T-cell (primary cell): ENCODE results near the gene ADARB2. TPM values are rescaled to one million over a fixed set of nuclear protein-coding genes. Genes with fewer than 3 reads are reported as not detected.

ENCODE experiments used
- ATAC-seq, 4 experiments: fragments of 200-7000 bp in 3 of 4; fragments of 150-1000 bp in 1 of 4; cut with Tn5 transposase; replicated peaks in 1 of 4; 1 replicate in 3 of 4; 2 replicates in 1 of 4; pipeline ENCODE4 v1.10.0; 2021; ENCODE audit warnings: moderate library complexity in 3 of 4, mild to moderate bottlenecking in 2 of 4, moderate number of reproducible peaks in 1 of 4
- CTCF ChIA-PET, 2 donors: fragments of 300-600 bp; sonication (Branson Sonifier 250); formaldehyde crosslinking; loops; one replicate each; lab custom pipeline; 2022; ENCODE audit warnings: antibody characterized with exemption in 2 of 2; lab: Charles Lee
- POLR2A ChIA-PET, 2 donors: fragments of 300-600 bp; sonication (Branson Sonifier 250); formaldehyde crosslinking; loops; one replicate each; lab custom pipeline; 2022; ENCODE audit warnings: antibody characterized with exemption in 2 of 2; lab: Charles Lee
- DNase-seq, 35 experiments: peaks; one replicate each; pipeline versions ENCODE4 v3.0.0 to v3.0.0-alpha.2; 2013 to 2023
- H3K27ac ChIP-seq: one replicate; pipeline ENCODE4 v1.5.1; 2013; ENCODE audit warnings: low read length
- H3K27me3 ChIP-seq, 2 experiments: replicated peaks in 1 of 2; 1 replicate in 1 of 2; 2 replicates in 1 of 2; pipeline versions ENCODE4 v1.6.1 to v1.7.0; 2013; ENCODE audit warnings: low read length in 1 of 2, mixed read lengths in 1 of 2; ENCODE audit not compliant: control insufficient read depth in 2 of 2, insufficient read depth in 2 of 2; ENCODE audit errors: extremely low read depth in 1 of 2
- H3K36me3 ChIP-seq, 2 donors: 1 replicate in 1 of 2; 2 replicates in 1 of 2; pipeline versions ENCODE4 v1.6.1 to v1.7.0; 2013; ENCODE audit warnings: low read length in 1 of 2; ENCODE audit not compliant: control insufficient read depth in 2 of 2, insufficient read depth in 1 of 2; ENCODE audit errors: extremely low read depth in 1 of 2
- H3K4me1 ChIP-seq, 2 experiments: 1 replicate in 1 of 2; 2 replicates in 1 of 2; pipeline versions ENCODE4 v1.6.1 to v1.7.0; 2013; ENCODE audit warnings: low read length in 2 of 2, mixed read lengths in 1 of 2; ENCODE audit not compliant: insufficient read depth in 2 of 2, control insufficient read depth in 1 of 2; ENCODE audit errors: extremely low read depth in 1 of 2
- H3K4me3 ChIP-seq, 2 donors: 1 replicate in 1 of 2; 2 replicates in 1 of 2; pipeline versions ENCODE4 v1.5.1 to v1.7.0; 2013; ENCODE audit warnings: mild to moderate bottlenecking in 2 of 2, low read length in 1 of 2, moderate library complexity in 1 of 2; ENCODE audit not compliant: control insufficient read depth in 1 of 2; ENCODE audit errors: extremely low read depth in 1 of 2
- H3K9me3 ChIP-seq: 2 replicates; pipeline ENCODE4 v1.7.0; 2013
- H3K27ac Mint-ChIP-seq, 2 donors: one replicate each; pipeline ENCODE4 v1.8.0; 2020 to 2021; ENCODE audit warnings: mild to moderate bottlenecking in 2 of 2, mixed read lengths in 2 of 2
- H3K27me3 Mint-ChIP-seq, 2 donors: one replicate each; pipeline ENCODE4 v1.8.0; 2021 to 2022; ENCODE audit warnings: mixed read lengths in 2 of 2
- H3K36me3 Mint-ChIP-seq: one replicate; pipeline ENCODE4 v1.8.0; 2021; ENCODE audit warnings: mixed read lengths
- H3K4me1 Mint-ChIP-seq, 3 donors: one replicate each; pipeline ENCODE4 v1.8.0; 2020 to 2022; ENCODE audit warnings: mixed read lengths in 3 of 3, mild to moderate bottlenecking in 1 of 3
- H3K4me3 Mint-ChIP-seq, 3 donors: one replicate each; pipeline ENCODE4 v1.8.0; 2020 to 2022; ENCODE audit warnings: mild to moderate bottlenecking in 3 of 3, mixed read lengths in 3 of 3, moderate library complexity in 3 of 3
- H3K9me3 Mint-ChIP-seq, 3 donors: one replicate each; pipeline ENCODE4 v1.8.0; 2020 to 2022; ENCODE audit warnings: mixed read lengths in 3 of 3
- WGBS: methylation state at CpG from one replicate; pipeline ENCODE4 v1.1.5; 2013; ENCODE audit warnings: missing lambda C conversion rate; ENCODE audit not compliant: insufficient coverage; 5-methylcytosine and 5-hydroxymethylcytosine counted together
- total RNA-seq, 35 experiments: library from RNA in 6 of 35; stranded (reverse) in 6 of 35; fragments of 120-200 nt in 1 of 35; gene quantifications; one replicate each; pipeline versions ENCODE4 v1.2.1 to v1.2.4 and lab custom pipeline; 2013 to 2026

ADARB2 gene
- total RNA-seq, 5 donors from 2014 or later (not counting 1 experiment from before 2014, with no cell fraction given): 0.07 to 4.0 (median 0.41) TPM

GRCh38 chr10:1403508-1404322 is 333.6 kb downstream of the ADARB2 start:
- no peak overlapping the region for H3K4me3 Mint-ChIP-seq

GRCh38 chr10:1402816-1403507 is 334.4 kb downstream of the ADARB2 start:
- CTCF ChIA-PET: no interaction called here
- Mint-ChIP-seq H3K4me3 (no peak overlapping the region), H3K9me3 (no peaks in the 10 kb centered on the region), H3K4me1 (no peaks in the 10 kb centered on the region), H3K36me3 (no peaks in the 10 kb centered on the region), H3K27ac (no peak overlapping the region), H3K27me3 (peaks cover 8 to 23% of the 10 kb centered on the region in 2 donors)
- H3K36me3 ChIP-seq: no peaks in the 10 kb centered on the region
- no peak overlapping the region for H3K4me3 ChIP-seq
- POLR2A ChIA-PET: no interaction called here
- ATAC-seq: no peak
- no peak for DNase-seq
- H3K27ac ChIP-seq: no peak overlapping the region
- H3K9me3 ChIP-seq: no peaks in the 10 kb centered on the region
- peaks cover 0 to 36% of the 10 kb centered on the region in 2 experiments for H3K27me3 ChIP-seq
- 88% methylated on average over 24 of the region's 27 CpGs for WGBS
- H3K4me1 ChIP-seq: no peaks in the 10 kb centered on the region

More at GRCh38 chr10:1403508-1404322, 333.6 kb downstream of the ADARB2 start:
- H3K9me3 ChIP-seq: no peaks in the 10 kb centered on the region
- no peaks in the 10 kb centered on the region for H3K36me3 ChIP-seq
- no peak overlapping the region for H3K27ac ChIP-seq
- H3K4me3 ChIP-seq: no peak overlapping the region
- no peaks in the 10 kb centered on the region for H3K4me1 ChIP-seq
- CTCF ChIA-PET: no interaction called here
- H3K27me3 Mint-ChIP-seq: peaks cover 8 to 20% of the 10 kb centered on the region in 2 donors
- 64% methylated on average over 17 of the region's 18 CpGs for WGBS
- peaks cover 0 to 37% of the 10 kb centered on the region in 2 experiments for H3K27me3 ChIP-seq
- H3K9me3 Mint-ChIP-seq: no peaks in the 10 kb centered on the region
- no peak overlapping the region for H3K27ac Mint-ChIP-seq
- POLR2A ChIA-PET: no interaction called here
- H3K36me3 Mint-ChIP-seq: no peaks in the 10 kb centered on the region
- DNase-seq: no peak
- H3K4me1 Mint-ChIP-seq: no peaks in the 10 kb centered on the region
- no peak for ATAC-seq

- Mint-ChIP-seq H3K36me3 (no peaks in the 10 kb centered on the region), H3K27ac (no peak overlapping the region), H3K9me3 (no peaks in the 10 kb centered on the region), H3K4me1 (no peaks in the 10 kb centered on the region), H3K27me3 (peaks cover 8 to 23% of the 10 kb centered on the region in 2 donors), H3K4me3 (no peak overlapping the region)
- Histone ChIP-seq H3K36me3 (no peaks in the 10 kb centered on the region), H3K4me3 (no peak overlapping the region), H3K27me3 (peaks cover 0 to 32% of the 10 kb centered on the region in 2 experiments), H3K4me1 (no peaks in the 10 kb centered on the region), H3K9me3 (no peaks in the 10 kb centered on the region), H3K27ac (no peak overlapping the region)
- POLR2A ChIA-PET: no interaction called here
- CTCF ChIA-PET: no interaction called here
- no peak for DNase-seq
- 82% methylated on average over 18 of the region's 25 CpGs for WGBS
- ATAC-seq: no peak
These were observed 335.1 kb downstream of the ADARB2 start for GRCh38 chr10:1402016-1402770.

- H3K36me3 ChIP-seq: no peaks in the 10 kb centered on the region
- peaks cover 0 to 25% of the 10 kb centered on the region in 2 experiments for H3K27me3 ChIP-seq
- no peaks in the 10 kb centered on the region for H3K4me1 ChIP-seq
- H3K27ac ChIP-seq: no peak overlapping the region
- DNase-seq: no peak
- no peaks in the 10 kb centered on the region for H3K4me1 Mint-ChIP-seq
- H3K9me3 Mint-ChIP-seq: no peaks in the 10 kb centered on the region
- H3K36me3 Mint-ChIP-seq: no peaks in the 10 kb centered on the region
- ChIA-PET CTCF (no interaction called here), POLR2A (no interaction called here)
- H3K4me3 ChIP-seq: no peak overlapping the region
- H3K27me3 Mint-ChIP-seq: peaks cover 8 to 23% of the 10 kb centered on the region in 2 donors
- ATAC-seq: no peak
- WGBS: 86% methylated on average over 28 of the region's 35 CpGs
- no peak overlapping the region for H3K27ac Mint-ChIP-seq
- no peak overlapping the region for H3K4me3 Mint-ChIP-seq
- H3K9me3 ChIP-seq: no peaks in the 10 kb centered on the region
These were observed 336.0 kb downstream of the ADARB2 start for GRCh38 chr10:1401071-1401965.

- DNase-seq: no peak
- no peak for ATAC-seq
- no peak overlapping the region for H3K27ac Mint-ChIP-seq
These were observed 336.9 kb downstream of the ADARB2 start for GRCh38 chr10:1400101-1401070.

More at GRCh38 chr10:1400101-1401070, 336.9 kb downstream of the ADARB2 start:
- peaks cover 0 to 22% of the 10 kb centered on the region in 2 experiments for H3K27me3 ChIP-seq
- H3K27ac ChIP-seq: no peak overlapping the region
- no peaks in the 10 kb centered on the region for H3K4me1 ChIP-seq
- no peaks in the 10 kb centered on the region for H3K9me3 ChIP-seq
- Mint-ChIP-seq H3K9me3 (no peaks in the 10 kb centered on the region), H3K4me1 (no peaks in the 10 kb centered on the region), H3K27me3 (peaks cover 4 to 20% of the 10 kb centered on the region in 2 donors), H3K36me3 (no peaks in the 10 kb centered on the region), H3K4me3 (no peak overlapping the region)
- H3K36me3 ChIP-seq: no peaks in the 10 kb centered on the region
- no peak overlapping the region for H3K4me3 ChIP-seq
- POLR2A ChIA-PET: no interaction called here
- CTCF ChIA-PET: no interaction called here
- 80% methylated on average over 27 of the region's 30 CpGs for WGBS
